ENCODE measurements around the gene SLC7A6OS. TPM values are rescaled to one million over a fixed set of nuclear protein-coding genes. Genes with fewer than 3 reads are reported as not detected.

Gene SLC7A6OS
- total and polyA plus RNA-seq, 10 of the 15 experiments (the other 5 are each of a cell fraction or from before 2014, with no cell fraction given): 2.9 to 27.4 (median 16.9) TPM

GRCh38 chr16:68263559-68264127 is 47.1 kb downstream of the SLC7A6OS start:
- in situ Hi-C loops (cut with MboI): no loop called here
- RAD21 ChIA-PET (ENCODE audit: unreplicated experiment): interaction anchor here (0.7 to 10.2 kb wide), 18 partner anchors 9 to 153 kb away, joined by 3 to 399 read pairs (median 4); partner anchors contain the start of genes PRMT7 and SLC7A6OS
- peaks cover 15% of the 10 kb centered on the region for H3K4me1 ChIP-seq (ENCODE audit: control insufficient read depth, insufficient read depth, low read length)

More at GRCh38 chr16:68263559-68264127, 47.1 kb downstream of the SLC7A6OS start:
- no peaks in the 10 kb centered on the region for H4K20me1 ChIP-seq (ENCODE audit: control insufficient read depth, insufficient read depth)
- H3K27me3 ChIP-seq (replicated peaks in 1 of 2; ENCODE audit: control insufficient read depth in 2 of 2, insufficient read depth in 2 of 2, low read length in 1 of 2): no peaks in the 10 kb centered on the region
- peak overlapping the region; percentile 87 for H3K4me3 ChIP-seq
- intact Hi-C loops (cut with micrococcal nuclease; ENCODE audit: unreplicated experiment): loop anchor here (1.0 to 5.0 kb wide), 3 partner anchors 26 to 249 kb away; partner anchors contain the start of genes PRMT7 and SLC7A6OS
- no peaks in the 10 kb centered on the region for H3K9me3 ChIP-seq (replicated peaks; ENCODE audit: control insufficient read depth, insufficient read depth, low read length)
- H3K9ac ChIP-seq (ENCODE audit: control insufficient read depth, insufficient read depth, low read length): peak overlapping the region; percentile 87
- ATAC-seq (peak; percentile 6; the same call in 2 of the 3 replicates), DNase-seq (ENCODE audit: low read depth, low spot score) (no peak), FAIRE-seq (no peak)
- 31% methylated on average over 11 of the region's 11 CpGs for WGBS (ENCODE audit: insufficient coverage, insufficient replicate concordance, low lambda C conversion rate, missing lambda C conversion rate)
- H3K79me2 ChIP-seq (ENCODE audit: control insufficient read depth, insufficient read depth, low read length): peaks cover 52% of the 10 kb centered on the region
- peaks cover 5 to 6% of the 10 kb centered on the region in 2 experiments; a peak in 2 of 4 replicates for H3K36me3 ChIP-seq (ENCODE audit: control insufficient read depth in 2 of 2, insufficient read depth in 2 of 2, low read length in 1 of 2)
- ChIA-PET POLR2A (interaction anchor here (0.5 to 4.7 kb wide), 15 partner anchors 9 to 404 kb away, joined by 3 to 58 read pairs (median 6); partner anchors contain the start of genes PRMT7 and SLC7A6OS), CTCF (interaction anchor here (0.7 to 9.0 kb wide), 25 partner anchors 8 to 272 kb away, joined by 3 to 747 read pairs (median 8); partner anchors contain the start of genes PLA2G15, PRMT7 and SLC7A6OS), SMC1A (ENCODE audit: uncharacterized antibody, unreplicated experiment) (interaction anchor here (0.8 to 18.5 kb wide), 18 partner anchors 15 to 206 kb away, joined by 3 to 253 read pairs (median 4); partner anchors contain the start of genes PRMT7 and SLC7A6OS)
- peak overlapping the region; percentile 94 for H2AFZ ChIP-seq (ENCODE audit: control insufficient read depth, low read depth, low read length)
- peak overlapping the region; percentile 85 for H3K27ac ChIP-seq (ENCODE audit: control insufficient read depth, insufficient read depth)
- H3K4me2 ChIP-seq (ENCODE audit: control insufficient read depth, insufficient read depth): peak overlapping the region; percentile 52
- no TSS peak for BruUV-seq (replicated peaks)
- TF ChIP-seq PKNOX1 (IDR thresholded peaks at IDR 0.05) (0 out of 2 replicates have a peak, but pooled peaks have one; percentile 45), HDGF (IDR thresholded peaks at IDR 0.05) (peak; percentile 92), TAF1 (IDR thresholded peaks at IDR 0.05; ENCODE audit: borderline replicate concordance, low read depth, low read length) (0 out of 2 replicates have a peak, but pooled peaks have one; percentile 47), MLLT1 (IDR thresholded peaks at IDR 0.05) (peak; percentile 61; the same call in 1 of the 2 replicates), RELB (IDR thresholded peaks at IDR 0.05; ENCODE audit: low read depth) (peak; percentile 13; the same call in 1 of the 2 replicates), PAX5 (IDR thresholded peaks at IDR 0.05; ENCODE audit: borderline replicate concordance, low read depth, low read length) (no peak), ATF3 (IDR thresholded peaks at IDR 0.05; ENCODE audit: borderline replicate concordance, extremely low read depth, low read depth, low read length) (no peak), NBN (IDR thresholded peaks at IDR 0.05) (peak; percentile 65; the same call in 1 of the 2 replicates)
